ENCODE results near the gene APP. TPM values are rescaled to one million over a fixed set of nuclear protein-coding genes. Genes with fewer than 3 reads are reported as not detected.

Gene APP
- total RNA-seq, 2 donors from 2014 or later, result 460 to 557 TPM

- no peak for DNase-seq
- Mint-ChIP-seq H3K9me3 (no peaks in the 10 kb centered on the region), H3K4me1 (peaks cover 43% of the 10 kb centered on the region), H3K27ac (peak overlapping the region; percentile 63), H3K36me3 (ENCODE audit: low read depth) (peaks cover 22% of the 10 kb centered on the region), H3K4me3 (no peak overlapping the region), H3K27me3 (ENCODE audit: insufficient read depth) (no peaks in the 10 kb centered on the region)
- no peak for TF ChIP-seq CTCF (conservative IDR thresholded peaks at IDR 0.05)
- H3K4me1 ChIP-seq (ENCODE audit: control insufficient read depth, insufficient read depth, low read length), result no peaks in the 10 kb centered on the region
- H3K9me3 ChIP-seq (ENCODE audit: control insufficient read depth, low read length), result peaks cover 4% of the 10 kb centered on the region
- peaks cover 24% of the 10 kb centered on the region for H3K36me3 ChIP-seq (ENCODE audit: control insufficient read depth, insufficient read depth, low read length)
- H3K4me3 ChIP-seq (ENCODE audit: low read length), result no peak overlapping the region
- H3K27me3 ChIP-seq (ENCODE audit: control insufficient read depth, insufficient read depth, low read length, poor library complexity, severe bottlenecking), result no peaks in the 10 kb centered on the region
- H3K27ac ChIP-seq (ENCODE audit: low read depth, low read length), result no peak overlapping the region
- H3K9ac ChIP-seq (ENCODE audit: extremely low read depth, low read length, poor library complexity, severe bottlenecking), result no peak overlapping the region
- WGBS, 2 experiments (ENCODE audit: insufficient coverage in 1 of 2, insufficient read length in 1 of 2), result 89% methylated on average over 2 of the region's 2 CpGs
Measured at GRCh38 chr21:26157801-26158200, 12.8 kb downstream of the APP start.

GRCh38 chr21:26154753-26155152 lies 15.8 kb downstream of the APP start:
- no peak for TF ChIP-seq CTCF (conservative IDR thresholded peaks at IDR 0.05)
- no peaks in the 10 kb centered on the region for H3K27me3 ChIP-seq (ENCODE audit: control insufficient read depth, insufficient read depth, low read length, poor library complexity, severe bottlenecking)
- DNase-seq, result no peak
- Mint-ChIP-seq H3K27me3 (ENCODE audit: insufficient read depth) (no peaks in the 10 kb centered on the region), H3K36me3 (ENCODE audit: low read depth) (peaks cover 19% of the 10 kb centered on the region), H3K4me1 (peaks cover 43% of the 10 kb centered on the region), H3K9me3 (no peaks in the 10 kb centered on the region), H3K27ac (no peak overlapping the region), H3K4me3 (no peak overlapping the region)
- WGBS, 2 experiments (ENCODE audit: insufficient coverage in 1 of 2, insufficient read length in 1 of 2), result 95 to 100% methylated on average over 1 to 4 of the region's 4 CpGs
- H3K27ac ChIP-seq (ENCODE audit: low read depth, low read length), result no peak overlapping the region
- no peaks in the 10 kb centered on the region for H3K4me1 ChIP-seq (ENCODE audit: control insufficient read depth, insufficient read depth, low read length)
- H3K4me3 ChIP-seq (ENCODE audit: low read length), result no peak overlapping the region
- peaks cover 14% of the 10 kb centered on the region for H3K9me3 ChIP-seq (ENCODE audit: control insufficient read depth, low read length)
- H3K36me3 ChIP-seq (ENCODE audit: control insufficient read depth, insufficient read depth, low read length), result peaks cover 22% of the 10 kb centered on the region
- no peak overlapping the region for H3K9ac ChIP-seq (ENCODE audit: extremely low read depth, low read length, poor library complexity, severe bottlenecking)

- no peak for TF ChIP-seq CTCF (conservative IDR thresholded peaks at IDR 0.05)
- 84 to 86% methylated on average over 1 of the region's 1 CpG for WGBS, 2 experiments (ENCODE audit: insufficient coverage in 1 of 2, insufficient read length in 1 of 2)
- Mint-ChIP-seq H3K36me3 (ENCODE audit: low read depth) (peaks cover 17% of the 10 kb centered on the region), H3K9me3 (no peaks in the 10 kb centered on the region), H3K4me3 (no peak overlapping the region), H3K27ac (no peak overlapping the region), H3K27me3 (ENCODE audit: insufficient read depth) (no peaks in the 10 kb centered on the region), H3K4me1 (peaks cover 49% of the 10 kb centered on the region)
- Histone ChIP-seq H3K27me3 (ENCODE audit: control insufficient read depth, insufficient read depth, low read length, poor library complexity, severe bottlenecking) (no peaks in the 10 kb centered on the region), H3K36me3 (ENCODE audit: control insufficient read depth, insufficient read depth, low read length) (peaks cover 22% of the 10 kb centered on the region), H3K9ac (ENCODE audit: extremely low read depth, low read length, poor library complexity, severe bottlenecking) (no peak overlapping the region), H3K4me3 (ENCODE audit: low read length) (no peak overlapping the region), H3K9me3 (ENCODE audit: control insufficient read depth, low read length) (peaks cover 14% of the 10 kb centered on the region), H3K27ac (ENCODE audit: low read depth, low read length) (no peak overlapping the region), H3K4me1 (ENCODE audit: control insufficient read depth, insufficient read depth, low read length) (peaks cover under 1% of the 10 kb centered on the region)
- DNase-seq, result no peak
Measured at GRCh38 chr21:26153758-26154157, 16.8 kb downstream of the APP start.

Data from endodermal cell (in vitro differentiated cells).